ENCODE data around the gene TMEM61.

TMEM61 gene

GRCh38 chr1:55039342-55040082, 59.1 kb downstream of the TMEM61 start, which contains the start of gene PCSK9:
Gene PCSK9, plus strand, starts transcription at chr1:55039548. Its CDS starts 290 bp downstream, at chr1:55039838.
- no peaks in the 10 kb centered on the region; the same call in 1 of the 2 replicates for H3K27me3 ChIP-seq (ENCODE audit: insufficient read depth, low read length)
- TF ChIP-seq EZH2 (IDR thresholded peaks at IDR 0.05; ENCODE audit: borderline replicate concordance, low read length) (no peak), CTCF (IDR thresholded peaks at IDR 0.05; ENCODE audit: low read length) (no peak)
- H3K27ac ChIP-seq (ENCODE audit: low read depth, low read length, poor library complexity, severe bottlenecking) = no peak within 1 kb of the TSS
- no peaks in the 10 kb centered on the region for H3K79me2 ChIP-seq (ENCODE audit: insufficient read depth, low read length)
- H3K9me2 ChIP-seq (ENCODE audit: low read depth, low read length) = no peaks in the 10 kb centered on the region
- H3K36me3 ChIP-seq (ENCODE audit: insufficient read depth, low read length) = no peaks in the 10 kb centered on the region
- no peaks in the 10 kb centered on the region for H3K9me3 ChIP-seq (ENCODE audit: low read length)
- H3K4me2 ChIP-seq (ENCODE audit: low read length) = no peak within 1 kb of the TSS
- H3K9ac ChIP-seq (ENCODE audit: low read length) = no peak within 1 kb of the TSS
- no peaks in the 10 kb centered on the region for H3F3A ChIP-seq (ENCODE audit: insufficient read depth, low read length)
- H2AFZ ChIP-seq (ENCODE audit: low read length) = no peak within 1 kb of the TSS
- H4K20me1 ChIP-seq (ENCODE audit: insufficient read depth, low read length) = no peaks in the 10 kb centered on the region
- no peaks in the 10 kb centered on the region for H3K4me1 ChIP-seq (ENCODE audit: insufficient read depth, low read length, severe bottlenecking)
- no peak within 1 kb of the TSS for H3K4me3 ChIP-seq (ENCODE audit: low read depth, low read length, poor library complexity, severe bottlenecking)

DNA sequence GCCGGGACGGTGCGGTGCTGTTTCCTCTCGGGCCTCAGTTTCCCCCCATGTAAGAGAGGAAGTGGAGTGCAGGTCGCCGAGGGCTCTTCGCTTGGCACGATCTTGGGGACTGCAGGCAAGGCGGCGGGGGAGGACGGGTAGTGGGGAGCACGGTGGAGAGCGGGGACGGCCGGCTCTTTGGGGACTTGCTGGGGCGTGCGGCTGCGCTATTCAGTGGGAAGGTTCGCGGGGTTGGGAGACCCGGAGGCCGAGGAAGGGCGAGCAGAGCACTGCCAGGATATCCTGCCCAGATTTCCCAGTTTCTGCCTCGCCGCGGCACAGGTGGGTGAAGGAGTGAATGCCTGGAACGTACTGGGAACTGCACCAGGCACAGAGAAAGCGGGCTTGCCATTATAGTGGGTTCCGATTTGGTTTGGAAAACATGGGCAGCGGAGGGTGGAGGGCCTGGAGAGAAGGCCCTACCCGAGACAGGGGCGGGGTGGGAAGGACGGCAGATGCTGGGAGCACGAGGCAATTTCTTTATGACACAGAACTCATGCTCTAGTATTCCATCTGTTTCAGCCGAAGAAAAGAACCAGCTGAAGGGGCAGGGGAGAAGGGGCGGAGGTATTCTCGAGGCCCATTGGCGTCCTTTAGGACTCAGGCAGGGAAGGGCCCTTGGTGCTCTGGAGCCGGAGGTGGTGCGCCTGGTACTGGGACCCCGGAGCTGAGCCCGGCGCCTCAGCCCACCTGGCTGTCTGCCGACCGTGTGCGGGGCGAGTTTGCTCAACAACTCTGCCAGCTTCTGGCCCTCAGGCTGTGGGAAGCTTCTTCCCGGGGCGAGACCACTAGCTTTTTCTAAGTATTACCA, 59.9 kb downstream of the TMEM61 start:
- no peak overlapping the region for H3K4me2 ChIP-seq (ENCODE audit: low read length)
- H3K36me3 ChIP-seq (ENCODE audit: insufficient read depth, low read length) = no peaks in the 10 kb centered on the region
- no peak overlapping the region for H3K9ac ChIP-seq (ENCODE audit: low read length)
- no peaks in the 10 kb centered on the region for H3K27me3 ChIP-seq (ENCODE audit: insufficient read depth, low read length)
- TF ChIP-seq CTCF (IDR thresholded peaks at IDR 0.05; ENCODE audit: low read length) (no peak), EZH2 (IDR thresholded peaks at IDR 0.05; ENCODE audit: borderline replicate concordance, low read length) (no peak)
- no peak overlapping the region for H2AFZ ChIP-seq (ENCODE audit: low read length)
- H3K9me3 ChIP-seq (ENCODE audit: low read length) = no peaks in the 10 kb centered on the region
- H3K79me2 ChIP-seq (ENCODE audit: insufficient read depth, low read length) = no peaks in the 10 kb centered on the region
- no peak overlapping the region for H3K27ac ChIP-seq (ENCODE audit: low read depth, low read length, poor library complexity, severe bottlenecking)
- H3K4me1 ChIP-seq (ENCODE audit: insufficient read depth, low read length, severe bottlenecking) = no peaks in the 10 kb centered on the region
- no peaks in the 10 kb centered on the region for H4K20me1 ChIP-seq (ENCODE audit: insufficient read depth, low read length)
- no peaks in the 10 kb centered on the region for H3F3A ChIP-seq (ENCODE audit: insufficient read depth, low read length)
- H3K4me3 ChIP-seq (ENCODE audit: low read depth, low read length, poor library complexity, severe bottlenecking) = no peak overlapping the region
- H3K9me2 ChIP-seq (ENCODE audit: low read depth, low read length) = no peaks in the 10 kb centered on the region

GRCh38 chr1:55040933-55041494, 60.6 kb downstream of the TMEM61 start:
- H3K27me3 ChIP-seq (ENCODE audit: insufficient read depth, low read length) = no peaks in the 10 kb centered on the region
- no peaks in the 10 kb centered on the region for H3K36me3 ChIP-seq (ENCODE audit: insufficient read depth, low read length)
- no peaks in the 10 kb centered on the region for H3F3A ChIP-seq (ENCODE audit: insufficient read depth, low read length)
- no peak overlapping the region for H3K27ac ChIP-seq (ENCODE audit: low read depth, low read length, poor library complexity, severe bottlenecking)
- H3K9ac ChIP-seq (ENCODE audit: low read length) = no peak overlapping the region
- H3K4me1 ChIP-seq (ENCODE audit: insufficient read depth, low read length, severe bottlenecking) = no peaks in the 10 kb centered on the region
- no peak overlapping the region for H2AFZ ChIP-seq (ENCODE audit: low read length)
- no peak overlapping the region for H3K4me2 ChIP-seq (ENCODE audit: low read length)
- no peak overlapping the region for H3K4me3 ChIP-seq (ENCODE audit: low read depth, low read length, poor library complexity, severe bottlenecking)
- no peak for TF ChIP-seq EZH2 (IDR thresholded peaks at IDR 0.05; ENCODE audit: borderline replicate concordance, low read length)
- TF ChIP-seq CTCF (IDR thresholded peaks at IDR 0.05; ENCODE audit: low read length) = no peak
- H3K9me2 ChIP-seq (ENCODE audit: low read depth, low read length) = no peaks in the 10 kb centered on the region
- H4K20me1 ChIP-seq (ENCODE audit: insufficient read depth, low read length) = no peaks in the 10 kb centered on the region
- no peaks in the 10 kb centered on the region for H3K79me2 ChIP-seq (ENCODE audit: insufficient read depth, low read length)
- no peaks in the 10 kb centered on the region for H3K9me3 ChIP-seq (ENCODE audit: low read length)
